Activated naive CD4-positive, alpha-beta T cell treated with anti-CD3 and anti-CD28 coated beads for 36 hours (primary cell): ENCODE measurements around the gene SPACDR. TPM values are rescaled to one million over a fixed set of nuclear protein-coding genes. Genes with fewer than 3 reads are reported as not detected.
"Not testable (repeated sequence)": the region's sequence is repeated elsewhere in the genome, so short reads cannot be mapped to it uniquely, and the experiment has no call there.

Source experiments
- CTCF ChIA-PET: fragments of 350-600 bp; sonication (Branson Sonifier 250); formaldehyde crosslinking; loops from one replicate; lab custom pipeline; 2021; ENCODE audit warnings: antibody characterized with exemption; lab: Charles Lee
- DNase-seq: peaks from one replicate; pipeline ENCODE4 v3.0.0-alpha.2; 2020
- H3K27ac Mint-ChIP-seq: one replicate; pipeline ENCODE4 v1.8.0; 2021; ENCODE audit warnings: mild to moderate bottlenecking, mixed read lengths
- H3K27me3 Mint-ChIP-seq: one replicate; pipeline ENCODE4 v1.8.0; 2021; ENCODE audit warnings: low read depth, mixed read lengths
- H3K36me3 Mint-ChIP-seq: one replicate; pipeline ENCODE4 v1.8.0; 2021; ENCODE audit warnings: low read depth, mixed read lengths
- H3K4me1 Mint-ChIP-seq: one replicate; pipeline ENCODE4 v1.8.0; 2021; ENCODE audit warnings: low read depth, mixed read lengths
- H3K4me3 Mint-ChIP-seq: one replicate; pipeline ENCODE4 v1.8.0; 2021; ENCODE audit warnings: mild to moderate bottlenecking, moderate library complexity, mixed read lengths
- H3K9me3 Mint-ChIP-seq: one replicate; pipeline ENCODE4 v1.8.0; 2021; ENCODE audit warnings: mixed read lengths
- intact Hi-C: fragments of 100-400 bp; cut with micrococcal nuclease; formaldehyde crosslinking; loops from one replicate; pipeline ENCODE4 v1.15.1; 2023
- total RNA-seq, 2 experiments: library from RNA; stranded (reverse); gene quantifications; one replicate each; pipeline ENCODE4 v1.2.3, GENCODE V29; 2021

SPACDR gene, protein sequence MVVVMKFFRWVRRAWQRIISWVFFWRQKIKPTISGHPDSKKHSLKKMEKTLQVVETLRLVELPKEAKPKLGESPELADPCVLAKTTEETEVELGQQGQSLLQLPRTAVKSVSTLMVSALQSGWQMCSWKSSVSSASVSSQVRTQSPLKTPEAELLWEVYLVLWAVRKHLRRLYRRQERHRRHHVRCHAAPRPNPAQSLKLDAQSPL
- 1 to 10 TPM; 2.3 to 2.6 TPM for total RNA-seq

DNA sequence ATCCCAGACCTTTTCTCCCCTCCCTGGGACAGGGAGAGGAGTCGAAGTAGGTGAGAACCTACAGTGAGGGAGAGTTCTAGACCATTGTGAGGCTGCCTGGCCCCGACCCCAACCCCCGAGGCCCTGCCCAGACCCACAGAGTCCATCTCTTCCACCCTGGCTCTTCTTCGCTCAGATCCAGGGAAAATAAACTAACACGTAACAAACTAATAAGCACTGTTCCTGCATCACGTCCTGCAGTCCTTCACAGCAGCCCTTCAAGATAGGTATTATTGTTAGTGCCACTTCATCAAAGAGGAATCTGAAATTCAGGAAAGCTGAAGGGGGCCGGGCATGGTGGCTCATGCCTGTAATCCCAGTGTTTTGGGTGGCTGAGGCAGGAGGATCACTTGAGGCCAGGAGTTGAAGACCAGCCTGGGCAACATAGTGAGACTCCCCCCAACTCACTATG is at the start of gene SPACDR:
SPACDR (minus strand) TSS at position 51 of the 451 bp plus-strand sequence. CDS start 235 bp downstream, outside the sequence.
- CTCF ChIA-PET, result interaction anchor here (0.6 to 1.6 kb wide), 3 partner anchors 15 to 95 kb away, joined by 3 to 6 read pairs (median 3); no protein-coding TSS in a partner anchor
- peaks cover 3% of the 10 kb centered on the region for H3K36me3 Mint-ChIP-seq
- intact Hi-C loops, result no loop called here
- H3K4me1 Mint-ChIP-seq, result peaks cover 2% of the 10 kb centered on the region
- no peaks in the 10 kb centered on the region for H3K9me3 Mint-ChIP-seq
- no peak for DNase-seq
- H3K27me3 Mint-ChIP-seq, result no peaks in the 10 kb centered on the region
- H3K4me3 Mint-ChIP-seq, result no peak within 1 kb of the TSS
- H3K27ac Mint-ChIP-seq, result no peak within 1 kb of the TSS

DNA sequence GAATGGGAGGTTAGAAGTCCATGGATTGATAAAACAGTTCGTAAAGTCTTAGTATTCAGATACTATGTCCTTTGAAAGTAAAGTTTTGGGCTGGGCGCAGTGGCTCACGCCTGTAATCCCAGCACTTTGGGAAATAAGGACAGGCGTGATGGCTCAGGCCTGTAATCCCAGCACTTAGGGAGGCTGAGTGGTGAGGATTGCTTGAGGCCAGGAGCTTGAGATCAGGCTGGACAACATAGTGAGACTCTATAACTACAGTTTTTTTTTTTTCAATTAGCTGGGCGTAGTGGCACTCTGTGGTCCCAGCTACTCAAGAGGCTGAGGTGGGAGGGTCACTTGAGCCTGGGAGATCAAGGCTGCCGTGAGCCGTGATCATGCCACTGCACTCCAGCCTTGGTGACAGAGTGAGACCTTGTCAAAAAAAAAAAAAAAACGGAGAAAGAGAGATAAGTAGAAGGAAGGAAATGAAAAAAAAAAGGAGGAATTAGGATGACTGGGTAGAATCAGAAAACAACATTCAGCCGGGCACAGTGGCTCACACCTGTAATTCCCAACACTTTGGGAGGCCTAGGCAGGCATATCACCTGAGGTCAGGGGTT is 49.3 kb upstream of the SPACDR start:
- no peak overlapping the region for H3K4me3 Mint-ChIP-seq
- no peaks in the 10 kb centered on the region for H3K27me3 Mint-ChIP-seq
- CTCF ChIA-PET, result interaction anchor here (0.6 kb wide), 1 partner anchor 47 kb away, joined by 4 read pairs; no protein-coding TSS in a partner anchor
- no peaks in the 10 kb centered on the region for H3K9me3 Mint-ChIP-seq
- intact Hi-C loops, result no loop called here
- H3K4me1 Mint-ChIP-seq, result peaks cover 24% of the 10 kb centered on the region
- no peak for DNase-seq
- no peaks in the 10 kb centered on the region for H3K36me3 Mint-ChIP-seq
- H3K27ac Mint-ChIP-seq, result no peak overlapping the region

GRCh38 chr7:100510437-100511239 is 46.6 kb upstream of the SPACDR start:
- Mint-ChIP-seq H3K4me1 (peaks cover 10% of the 10 kb centered on the region), H3K9me3 (no peaks in the 10 kb centered on the region), H3K4me3 (no peak overlapping the region), H3K27me3 (no peaks in the 10 kb centered on the region), H3K36me3 (no peaks in the 10 kb centered on the region), H3K27ac (no peak overlapping the region)
- no peak for DNase-seq
- intact Hi-C loops, result no loop called here
- CTCF ChIA-PET, result no interaction called here

GRCh38 chr7:100509231-100509630 is 45.2 kb upstream of the SPACDR start:
- intact Hi-C loops, result no loop called here
- no peaks in the 10 kb centered on the region for H3K4me1 Mint-ChIP-seq
- H3K27ac Mint-ChIP-seq, result no peak overlapping the region
- no peaks in the 10 kb centered on the region for H3K36me3 Mint-ChIP-seq
- H3K9me3 Mint-ChIP-seq, result no peaks in the 10 kb centered on the region
- no peaks in the 10 kb centered on the region for H3K27me3 Mint-ChIP-seq
- DNase-seq, result no peak
- H3K4me3 Mint-ChIP-seq, result no peak overlapping the region
- CTCF ChIA-PET, result no interaction called here

DNA sequence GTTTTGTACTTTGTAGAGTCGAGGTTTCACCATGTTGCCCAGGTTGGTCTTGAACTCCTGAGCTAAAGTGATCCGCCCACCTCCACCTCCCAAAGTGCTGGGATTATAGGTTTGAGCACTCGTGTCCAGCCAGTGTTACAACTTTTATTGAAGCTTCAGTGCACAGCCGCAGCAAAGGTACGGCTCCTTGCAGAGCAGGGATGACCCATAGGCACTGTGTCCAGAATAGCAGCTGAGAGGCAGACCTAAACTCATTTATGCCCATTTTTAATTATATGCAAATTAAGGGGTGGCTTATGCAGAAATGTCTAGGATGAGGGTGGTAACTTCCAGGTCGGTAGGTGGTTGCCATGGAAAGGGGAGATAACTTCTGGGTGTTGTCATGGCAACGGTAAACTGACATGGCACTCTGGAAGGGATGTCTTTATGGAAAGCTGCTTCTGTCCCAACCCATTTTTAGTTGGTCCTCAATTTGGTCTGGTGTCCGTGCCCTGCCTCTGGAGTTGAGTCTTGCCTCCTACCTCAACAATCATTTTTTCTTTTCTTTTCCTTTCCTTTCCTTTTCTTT is 42.4 kb upstream of the SPACDR start:
- Mint-ChIP-seq H3K4me1 (no peaks in the 10 kb centered on the region), H3K27me3 (no peaks in the 10 kb centered on the region), H3K4me3 (no peak overlapping the region), H3K36me3 (no peaks in the 10 kb centered on the region), H3K9me3 (no peaks in the 10 kb centered on the region), H3K27ac (no peak overlapping the region)
- CTCF ChIA-PET, result no interaction called here
- intact Hi-C loops, result no loop called here
- no peak for DNase-seq

DNA sequence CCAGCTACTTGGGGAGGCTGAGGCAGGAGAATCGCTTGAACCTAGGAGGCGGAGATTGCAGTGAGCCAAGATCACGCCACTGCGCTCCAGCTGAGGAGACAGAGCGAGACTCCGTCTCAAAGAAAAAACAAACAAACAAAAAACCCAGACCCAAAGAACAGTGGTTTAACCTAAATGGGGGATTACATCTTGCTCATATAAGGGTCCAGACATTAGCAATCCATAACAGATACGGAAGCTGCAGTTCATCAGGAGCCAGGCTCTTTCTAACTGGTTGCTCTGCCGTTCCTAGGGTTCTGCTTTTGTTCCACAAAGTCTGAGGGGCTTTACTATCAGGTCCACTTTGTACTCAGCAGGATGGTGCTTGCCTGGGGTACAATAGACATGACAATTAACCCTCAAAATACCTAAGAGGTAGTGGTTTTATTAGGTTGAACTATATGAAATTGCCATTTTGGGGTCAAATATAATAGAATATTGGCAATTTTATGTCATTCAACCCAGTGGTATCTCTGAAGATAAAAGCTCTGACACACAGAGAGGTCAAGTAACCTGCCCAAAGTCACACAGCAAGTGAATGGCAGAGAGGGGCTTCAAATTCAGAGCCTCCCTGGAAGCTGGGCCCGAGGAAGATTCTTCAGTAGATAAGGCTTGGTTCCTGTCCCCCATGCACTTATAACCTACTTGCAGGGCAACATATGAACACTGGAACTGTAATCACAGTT is 41.0 kb upstream of the SPACDR start:
- CTCF ChIA-PET, result interaction anchor here (0.6 to 1.3 kb wide), 4 partner anchors 9 to 53 kb away, joined by 3 to 6 read pairs (median 3); no protein-coding TSS in a partner anchor
- H3K27me3 Mint-ChIP-seq, result no peaks in the 10 kb centered on the region
- no peak overlapping the region for H3K4me3 Mint-ChIP-seq
- intact Hi-C loops, result no loop called here
- H3K36me3 Mint-ChIP-seq, result no peaks in the 10 kb centered on the region
- no peak for DNase-seq
- no peaks in the 10 kb centered on the region for H3K9me3 Mint-ChIP-seq
- no peak overlapping the region for H3K27ac Mint-ChIP-seq
- H3K4me1 Mint-ChIP-seq, result no peaks in the 10 kb centered on the region

GRCh38 chr7:100504031-100504430 is 40.0 kb upstream of the SPACDR start:
- intact Hi-C loops, H3K4me3 Mint-ChIP-seq, H3K4me1 Mint-ChIP-seq, H3K9me3 Mint-ChIP-seq, H3K36me3 Mint-ChIP-seq, DNase-seq, H3K27ac Mint-ChIP-seq, CTCF ChIA-PET, H3K27me3 Mint-ChIP-seq: not testable (repeated sequence)

- H3K36me3 Mint-ChIP-seq, H3K4me1 Mint-ChIP-seq, H3K4me3 Mint-ChIP-seq, intact Hi-C loops, H3K9me3 Mint-ChIP-seq, DNase-seq, H3K27me3 Mint-ChIP-seq, H3K27ac Mint-ChIP-seq: not testable (repeated sequence)
- CTCF ChIA-PET, result interaction anchor here (0.7 kb wide), 1 partner anchor 114 kb away, joined by 5 read pairs; no protein-coding TSS in a partner anchor
These were observed 36.7 kb upstream of the SPACDR start for GRCh38 chr7:100500743-100501142.

GRCh38 chr7:100496509-100496908 is 32.4 kb upstream of the SPACDR start:
- CTCF ChIA-PET, result interaction anchor here (0.6 to 1.6 kb wide), 8 partner anchors 9 to 565 kb away, joined by 3 to 5 read pairs (median 4); no protein-coding TSS in a partner anchor
- intact Hi-C loops, result no loop called here
- Mint-ChIP-seq H3K4me1 (peaks cover 9% of the 10 kb centered on the region), H3K27ac (no peak overlapping the region), H3K36me3 (no peaks in the 10 kb centered on the region), H3K27me3 (peaks cover 2% of the 10 kb centered on the region), H3K9me3 (no peaks in the 10 kb centered on the region), H3K4me3 (no peak overlapping the region)
- DNase-seq, result no peak

- intact Hi-C loops, result loop anchor here (1.0 to 2.0 kb wide), 2 partner anchors 33 to 52 kb away; no protein-coding TSS in a partner anchor
- peaks cover 2% of the 10 kb centered on the region for H3K27me3 Mint-ChIP-seq
These were observed 29.6 kb upstream of the SPACDR start for GRCh38 chr7:100493476-100494264.

More at GRCh38 chr7:100493476-100494264, 29.6 kb upstream of the SPACDR start:
- Mint-ChIP-seq H3K27ac (no peak overlapping the region), H3K4me1 (peaks cover 11% of the 10 kb centered on the region), H3K4me3 (peak overlapping the region; percentile 60), H3K9me3 (no peaks in the 10 kb centered on the region), H3K36me3 (no peaks in the 10 kb centered on the region)
- DNase-seq, result peak; percentile 77
- CTCF ChIA-PET, result interaction anchor here (0.7 to 2.0 kb wide), 8 partner anchors 11 to 93 kb away, joined by 3 to 15 read pairs (median 4); partner anchors contain the start of gene FBXO24
